IMR-90 (cell line): Measurements from ENCODE around the gene TMEM43. TPM values are rescaled to one million over a fixed set of nuclear protein-coding genes. Genes with fewer than 3 reads are reported as not detected.

ENCODE experiments used
- ATAC-seq: fragments of 200-7000 bp; cut with Tn5 transposase; 2 replicates; pipeline ENCODE4 v1.9.1; 2020; ENCODE audit warnings: low read depth, mild to moderate bottlenecking, moderate library complexity
- BruUV-seq: library from RNA; stranded (reverse); fragments of 400-500 nt; replicated peaks from 2 replicates; lab custom pipeline; 2021; lab: Mats Ljungman, UMichigan
- CTCF ChIA-PET: fragments of 300-600 bp; formaldehyde crosslinking; extraction: SDS; loops from one replicate; lab custom pipeline; 2021; ENCODE audit warnings: antibody characterized with exemption; lab: Yijun Ruan, JAX
- POLR2A ChIA-PET: fragments of 300-600 bp; sonication (Branson Sonifier 250); formaldehyde crosslinking; loops from one replicate; lab custom pipeline; 2022; ENCODE audit warnings: antibody characterized with exemption; ENCODE audit not compliant: unreplicated experiment; lab: Charles Lee
- DNase-seq: peaks from one replicate; pipeline ENCODE4 v3.0.0; 2013
- H2AFZ ChIP-seq: replicated peaks from 2 replicates; pipeline ENCODE3; 2013; ENCODE audit warnings: low read length, mild to moderate bottlenecking; ENCODE audit not compliant: poor library complexity
- H2AK5ac ChIP-seq: 2 replicates; pipeline ENCODE4 v1.6.1; 2013; ENCODE audit warnings: low read depth, low read length, inconsistent platforms
- H2AK9ac ChIP-seq: replicated peaks from 2 replicates; pipeline ENCODE3; 2013; ENCODE audit warnings: mild to moderate bottlenecking, low read depth, low read length, moderate library complexity; ENCODE audit not compliant: poor library complexity
- H2BK120ac ChIP-seq: 2 replicates; pipeline ENCODE4 v1.6.1; 2013; ENCODE audit warnings: low read depth, low read length, inconsistent platforms
- H2BK15ac ChIP-seq: 3 replicates; pipeline ENCODE4 v1.6.1; 2013; ENCODE audit warnings: low read depth, low read length, inconsistent platforms
- H2BK20ac ChIP-seq: 2 replicates; pipeline ENCODE4 v1.6.1; 2013; ENCODE audit warnings: low read depth, mild to moderate bottlenecking, inconsistent platforms, low read length, moderate library complexity
- H2BK5ac ChIP-seq: 2 replicates; pipeline ENCODE4 v1.6.1; 2013; ENCODE audit warnings: mild to moderate bottlenecking, low read depth, low read length, inconsistent platforms; ENCODE audit not compliant: poor library complexity, severe bottlenecking
- H3K14ac ChIP-seq: replicated peaks from 2 replicates; pipeline ENCODE4 v1.6.1; 2013; ENCODE audit warnings: low read depth, low read length, inconsistent platforms
- H3K18ac ChIP-seq: 2 replicates; pipeline ENCODE4 v1.6.1; 2013; ENCODE audit warnings: low read depth, low read length, control low read depth
- H3K23ac ChIP-seq: 2 replicates; pipeline ENCODE4 v1.6.1; 2013; ENCODE audit warnings: low read depth, low read length, inconsistent platforms
- H3K27ac ChIP-seq: 2 replicates; pipeline ENCODE4 v1.5.1; 2013; ENCODE audit warnings: mild to moderate bottlenecking, control low read depth, low read length; ENCODE audit not compliant: insufficient read depth
- H3K27me3 ChIP-seq: 2 replicates; pipeline ENCODE4 v1.6.1; 2013; ENCODE audit warnings: low read length; ENCODE audit not compliant: control insufficient read depth, insufficient read depth
- H3K36me3 ChIP-seq: 2 replicates; pipeline ENCODE4 v1.6.1; 2013; ENCODE audit warnings: low read length, mixed read lengths; ENCODE audit not compliant: control insufficient read depth, insufficient read depth
- H3K4ac ChIP-seq: 2 replicates; pipeline ENCODE4 v1.6.1; 2013; ENCODE audit warnings: low read depth, low read length, inconsistent platforms
- H3K4me1 ChIP-seq: 2 replicates; pipeline ENCODE4 v1.6.1; 2013; ENCODE audit warnings: low read length, mixed read lengths; ENCODE audit not compliant: control insufficient read depth, insufficient read depth
- H3K4me2 ChIP-seq: 2 replicates; pipeline ENCODE4 v1.6.1; 2013; ENCODE audit warnings: low read depth, mild to moderate bottlenecking, control low read depth, low read length, moderate library complexity
- H3K4me3 ChIP-seq: 2 replicates; pipeline ENCODE4 v1.5.1; 2013; ENCODE audit warnings: low read depth, mild to moderate bottlenecking, control low read depth, low read length, moderate library complexity; ENCODE audit not compliant: insufficient read depth
- H3K56ac ChIP-seq: 2 replicates; pipeline ENCODE4 v1.6.1; 2013; ENCODE audit warnings: low read length, inconsistent platforms; ENCODE audit not compliant: insufficient read depth; ENCODE audit errors: extremely low read depth
- H3K79me1 ChIP-seq, 2 experiments: 2 replicates each; pipeline ENCODE4 v1.6.1; 2013; ENCODE audit warnings: low read length in 2 of 2, inconsistent platforms in 1 of 2, low read depth in 1 of 2
- H3K9ac ChIP-seq: 2 replicates; pipeline ENCODE4 v1.6.1; 2013; ENCODE audit warnings: low read depth, low read length, control low read depth
- H3K9me1 ChIP-seq: 2 replicates; pipeline ENCODE4 v1.6.1; 2013; ENCODE audit warnings: low read length, inconsistent platforms; ENCODE audit not compliant: insufficient read depth
- H3K9me3 ChIP-seq: 2 replicates; pipeline ENCODE4 v1.6.1; 2013; ENCODE audit warnings: low read length; ENCODE audit not compliant: control insufficient read depth, insufficient read depth
- H4K20me1 ChIP-seq: 2 replicates; pipeline ENCODE4 v1.6.1; 2013; ENCODE audit warnings: low read length, inconsistent platforms; ENCODE audit not compliant: insufficient read depth
- H4K5ac ChIP-seq: 2 replicates; pipeline ENCODE4 v1.6.1; 2013; ENCODE audit warnings: mild to moderate bottlenecking, low read depth, low read length, control low read depth
- H4K8ac ChIP-seq, 2 experiments: 2 replicates each; pipeline ENCODE4 v1.6.1; 2013; ENCODE audit warnings: low read depth in 2 of 2, low read length in 2 of 2, control low read depth in 1 of 2, inconsistent platforms in 1 of 2
- H4K91ac ChIP-seq: 2 replicates; pipeline ENCODE4 v1.6.1; 2013; ENCODE audit warnings: low read depth, low read length, inconsistent platforms; ENCODE audit not compliant: insufficient read depth
- BHLHE40 ChIP-seq: fragments of 150-350 bp; IDR thresholded peaks from 2 replicates; pipeline ENCODE4 v1.6.1; 2016; ENCODE audit warnings: mild to moderate bottlenecking, low read depth, low read length
- CEBPB ChIP-seq: IDR thresholded peaks from 2 replicates; pipeline ENCODE4 v1.6.1; 2012; ENCODE audit warnings: low read depth, low read length, improper control_type of control experiment
- CHD1 ChIP-seq: IDR thresholded peaks from 2 replicates; pipeline ENCODE4 v1.6.1; 2012; ENCODE audit warnings: low read depth, low read length, improper control_type of control experiment
- FOS ChIP-seq: fragments of 150-350 bp; IDR thresholded peaks from 2 replicates; pipeline ENCODE4 v1.6.1; 2016; ENCODE audit warnings: low read depth, low read length
- MAFK ChIP-seq: IDR thresholded peaks from 2 replicates; pipeline ENCODE4 v1.6.1; 2012; ENCODE audit warnings: low read depth, low read length, improper control_type of control experiment
- MAZ ChIP-seq: IDR thresholded peaks from 2 replicates; pipeline ENCODE4 v1.6.1; 2012; ENCODE audit warnings: low read depth, mild to moderate bottlenecking, low read length, improper control_type of control experiment, moderate library complexity, borderline replicate concordance
- MXI1 ChIP-seq: IDR thresholded peaks from 2 replicates; pipeline ENCODE4 v1.6.1; 2012; ENCODE audit warnings: low read depth, mild to moderate bottlenecking, low read length, moderate library complexity, borderline replicate concordance
- NFE2L2 ChIP-seq: fragments of 150-350 bp; IDR thresholded peaks from 2 replicates; pipeline ENCODE4 v1.6.1; 2016; ENCODE audit warnings: low read depth, mild to moderate bottlenecking, low read length
- POLR2A ChIP-seq: IDR thresholded peaks from 2 replicates; pipeline ENCODE4 v1.6.1; 2012; ENCODE audit warnings: mild to moderate bottlenecking, low read depth, low read length
- RFX5 ChIP-seq: IDR thresholded peaks from 2 replicates; pipeline ENCODE4 v1.8.0; 2012; ENCODE audit warnings: low read depth, mild to moderate bottlenecking, low read length, moderate library complexity
- SMC3 ChIP-seq: fragments of 150-350 bp; IDR thresholded peaks from 2 replicates; pipeline ENCODE4 v1.6.1; 2016; ENCODE audit warnings: low read depth, mild to moderate bottlenecking, antibody characterized with exemption, low read length, moderate library complexity
- USF2 ChIP-seq: fragments of 150-350 bp; IDR thresholded peaks from 2 replicates; pipeline ENCODE4 v1.6.1; 2017; ENCODE audit warnings: mild to moderate bottlenecking, antibody characterized with exemption, low read length, low read depth
- WGBS, 2 experiments: methylation state at CpG; one replicate each; pipeline versions ENCODE4 v1.1.5 to v1.1.7; 2013; ENCODE audit warnings: missing lambda C conversion rate in 2 of 2; ENCODE audit not compliant: insufficient read length in 1 of 2; ENCODE audit errors: extremely low coverage in 2 of 2; 5-methylcytosine and 5-hydroxymethylcytosine counted together
- dilution Hi-C: fragments of 300-500 bp; cut with HindIII; formaldehyde crosslinking; loops from one replicate; pipeline ENCODE4 v1.14.3; 2018; ENCODE audit warnings: low sequenced_read_pairs; ENCODE audit not compliant: unreplicated experiment
- in situ Hi-C: fragments of 300-500 bp; cut with MboI; formaldehyde crosslinking; loops from 3 replicates; pipeline ENCODE4 v1.14.3; 2019; ENCODE audit warnings: low sequenced_read_pairs, inconsistent platforms, mixed read lengths
- intact Hi-C: fragments of 100-400 bp; cut with micrococcal nuclease; formaldehyde crosslinking; loops from 2 replicates; pipeline ENCODE4 v1.10.0; 2022
- polyA plus RNA-seq, 3 experiments: library from polyadenylated mRNA; depleted of rRNA; stranded (reverse); fragments of >200 nt; gene quantifications; 2 replicates each; pipeline ENCODE4 v1.2.3, GENCODE V29; 2012; ENCODE audit warnings: low replicate concordance in 1 of 3
- total RNA-seq: library from RNA; depleted of rRNA; stranded (reverse); fragments of >200 nt; gene quantifications from 2 replicates; pipeline ENCODE4 v1.2.3, GENCODE V29; 2012
- TF ChIP-seq, protein P1 (sequence below): conservative IDR thresholded peaks from 2 replicates; pipeline ENCODE4 v1.5.1; 2012; ENCODE audit warnings: mild to moderate bottlenecking, low read depth, low read length, improper control_type of control experiment

Gene TMEM43
- total and polyA plus RNA-seq, 2 of the 4 experiments (the other 2 are of a cell fraction), result 109 to 114 TPM

GRCh38 chr3:14178247-14179113 is 53.6 kb downstream of the TMEM43 start, which contains the start of the genes LSM3 and XPC (continued):
- TF ChIP-seq RFX5 (peak; percentile 12; the same call in 1 of the 2 replicates), CHD1 (0 out of 2 replicates have a peak, but pooled peaks have one; percentile 73)

- Histone ChIP-seq H2BK5ac (peak overlapping the region; percentile 57), H3K4ac (peak overlapping the region; percentile 86; the same call in 1 of the 2 replicates), H3K9ac (peak overlapping the region; percentile 87; the same call in 1 of the 2 replicates), H3K9me3 (no peaks in the 10 kb centered on the region), H3K4me3 (peak overlapping the region; percentile 72), H4K8ac (peak overlapping the region; percentile 85 to 98), H4K5ac (no peak overlapping the region), H2AK9ac (peak overlapping the region; percentile 97), H3K79me1 (peaks cover 25 to 50% of the 10 kb centered on the region in 2 experiments), H3K56ac (peak overlapping the region; percentile 82; the same call in 1 of the 2 replicates), H2AFZ (peak overlapping the region; percentile 97), H3K4me2 (peak overlapping the region; percentile 33), H2BK20ac (no peak overlapping the region), H3K14ac (no peak overlapping the region), H3K9me1 (no peaks in the 10 kb centered on the region; the same call in 1 of the 2 replicates), H2BK15ac (no peak overlapping the region), H3K27me3 (no peaks in the 10 kb centered on the region), H3K23ac (no peak overlapping the region), H4K91ac (no peak overlapping the region), H3K27ac (no peak overlapping the region), H3K18ac (no peak overlapping the region), H2AK5ac (0 out of 2 replicates have a peak overlapping the region, but pooled peaks have one; percentile 52), H3K4me1 (peaks cover 3% of the 10 kb centered on the region), H3K36me3 (peaks cover 4% of the 10 kb centered on the region), H4K20me1 (peaks cover 7% of the 10 kb centered on the region; the same call in 1 of the 2 replicates), H2BK120ac (no peak overlapping the region)
- WGBS, 2 experiments, result no CpG with 5 or more reads among the region's 3 CpGs
- TSS peak; percentile 82 for BruUV-seq
- in situ Hi-C loops, result no loop called here
- ATAC-seq (no peak), DNase-seq (no peak)
- dilution Hi-C loops, result no loop called here
- intact Hi-C loops, result loop anchor here (5.0 kb wide), 1 partner anchor 282 kb away; no protein-coding TSS in a partner anchor
- ChIA-PET CTCF (interaction anchor here (0.6 to 1.2 kb wide), 2 partner anchors 24 to 36 kb away, joined by 3 to 4 read pairs; no protein-coding TSS in a partner anchor), POLR2A (interaction anchor here (0.6 to 1.1 kb wide), 8 partner anchors 17 to 733 kb away, joined by 3 to 5 read pairs (median 3); no protein-coding TSS in a partner anchor)
- TF ChIP-seq MAZ (no peak), MAFK (no peak), FOS (no peak), NFE2L2 (no peak), POLR2A (no peak), MXI1 (no peak), USF2 (no peak), SMC3 (no peak), CEBPB (no peak), RFX5 (no peak), BHLHE40 (no peak)
- TF ChIP-seq, protein P1, sequence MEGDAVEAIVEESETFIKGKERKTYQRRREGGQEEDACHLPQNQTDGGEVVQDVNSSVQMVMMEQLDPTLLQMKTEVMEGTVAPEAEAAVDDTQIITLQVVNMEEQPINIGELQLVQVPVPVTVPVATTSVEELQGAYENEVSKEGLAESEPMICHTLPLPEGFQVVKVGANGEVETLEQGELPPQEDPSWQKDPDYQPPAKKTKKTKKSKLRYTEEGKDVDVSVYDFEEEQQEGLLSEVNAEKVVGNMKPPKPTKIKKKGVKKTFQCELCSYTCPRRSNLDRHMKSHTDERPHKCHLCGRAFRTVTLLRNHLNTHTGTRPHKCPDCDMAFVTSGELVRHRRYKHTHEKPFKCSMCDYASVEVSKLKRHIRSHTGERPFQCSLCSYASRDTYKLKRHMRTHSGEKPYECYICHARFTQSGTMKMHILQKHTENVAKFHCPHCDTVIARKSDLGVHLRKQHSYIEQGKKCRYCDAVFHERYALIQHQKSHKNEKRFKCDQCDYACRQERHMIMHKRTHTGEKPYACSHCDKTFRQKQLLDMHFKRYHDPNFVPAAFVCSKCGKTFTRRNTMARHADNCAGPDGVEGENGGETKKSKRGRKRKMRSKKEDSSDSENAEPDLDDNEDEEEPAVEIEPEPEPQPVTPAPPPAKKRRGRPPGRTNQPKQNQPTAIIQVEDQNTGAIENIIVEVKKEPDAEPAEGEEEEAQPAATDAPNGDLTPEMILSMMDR, result no peak
These were observed 54.2 kb downstream of the TMEM43 start for GRCh38 chr3:14179114-14179465.
